ENCODE measurements around the gene COX6B1. TPM values are rescaled to one million over a fixed set of nuclear protein-coding genes. Genes with fewer than 3 reads are reported as not detected.

Gene COX6B1
- total RNA-seq, 1 donor, result 165 TPM

DNA sequence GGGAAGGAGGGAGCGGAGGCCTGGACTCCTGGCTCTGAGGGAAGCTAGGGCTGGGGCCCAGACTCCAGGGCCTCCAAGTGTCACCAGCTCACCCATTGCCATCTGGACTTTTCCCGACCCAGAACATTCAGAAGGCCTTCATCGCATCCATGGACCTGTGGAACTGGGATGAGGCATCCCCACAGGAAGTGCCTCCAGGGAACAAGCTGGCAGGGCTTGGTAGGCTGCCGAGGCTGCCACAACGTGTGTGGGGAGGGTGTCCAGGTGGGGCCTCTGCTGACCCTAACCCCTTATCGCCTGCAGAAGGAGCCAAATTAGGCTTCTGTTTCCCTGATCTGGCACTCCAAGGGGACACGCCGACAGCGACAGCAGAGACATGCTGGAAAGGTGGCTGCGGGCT, 5.8 kb upstream of the COX6B1 start:
- TF ChIP-seq, protein P1, sequence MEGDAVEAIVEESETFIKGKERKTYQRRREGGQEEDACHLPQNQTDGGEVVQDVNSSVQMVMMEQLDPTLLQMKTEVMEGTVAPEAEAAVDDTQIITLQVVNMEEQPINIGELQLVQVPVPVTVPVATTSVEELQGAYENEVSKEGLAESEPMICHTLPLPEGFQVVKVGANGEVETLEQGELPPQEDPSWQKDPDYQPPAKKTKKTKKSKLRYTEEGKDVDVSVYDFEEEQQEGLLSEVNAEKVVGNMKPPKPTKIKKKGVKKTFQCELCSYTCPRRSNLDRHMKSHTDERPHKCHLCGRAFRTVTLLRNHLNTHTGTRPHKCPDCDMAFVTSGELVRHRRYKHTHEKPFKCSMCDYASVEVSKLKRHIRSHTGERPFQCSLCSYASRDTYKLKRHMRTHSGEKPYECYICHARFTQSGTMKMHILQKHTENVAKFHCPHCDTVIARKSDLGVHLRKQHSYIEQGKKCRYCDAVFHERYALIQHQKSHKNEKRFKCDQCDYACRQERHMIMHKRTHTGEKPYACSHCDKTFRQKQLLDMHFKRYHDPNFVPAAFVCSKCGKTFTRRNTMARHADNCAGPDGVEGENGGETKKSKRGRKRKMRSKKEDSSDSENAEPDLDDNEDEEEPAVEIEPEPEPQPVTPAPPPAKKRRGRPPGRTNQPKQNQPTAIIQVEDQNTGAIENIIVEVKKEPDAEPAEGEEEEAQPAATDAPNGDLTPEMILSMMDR (IDR thresholded peaks at IDR 0.05; ENCODE audit: insufficient read depth, low read depth, low read length), result no peak
- DNase-seq (ENCODE audit: low read depth), result no peak
- no peak overlapping the region for H3K4me3 ChIP-seq (ENCODE audit: low read depth, low read length)

DNA sequence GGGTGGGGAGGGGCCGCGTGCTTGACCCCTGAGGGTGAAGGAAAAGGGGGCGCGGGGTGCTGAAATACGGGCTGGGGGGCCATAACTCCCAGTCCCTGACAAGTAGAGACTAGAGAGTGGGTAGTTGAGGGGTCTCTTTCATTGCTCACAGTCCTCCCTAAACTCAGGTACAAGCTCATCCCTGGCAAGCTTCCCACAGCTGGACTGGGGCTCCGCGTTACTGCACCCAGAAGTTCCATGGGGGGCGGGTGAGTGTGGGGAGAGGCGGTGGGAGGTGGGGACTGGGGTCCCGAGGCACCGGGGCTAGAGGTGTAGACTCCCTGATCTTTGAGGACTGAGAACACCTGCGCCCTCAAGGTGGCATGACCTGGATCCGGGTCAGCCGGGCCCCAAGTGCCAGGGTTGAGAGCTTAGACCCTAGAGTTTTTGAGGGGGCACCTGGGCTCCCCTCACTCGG, 5.3 kb upstream of the COX6B1 start:
- H3K4me3 ChIP-seq (ENCODE audit: low read depth, low read length), result peak overlapping the region; percentile 68
- TF ChIP-seq, protein P1 (IDR thresholded peaks at IDR 0.05; ENCODE audit: insufficient read depth, low read depth, low read length), result no peak
- no peak for DNase-seq (ENCODE audit: low read depth)

DNA sequence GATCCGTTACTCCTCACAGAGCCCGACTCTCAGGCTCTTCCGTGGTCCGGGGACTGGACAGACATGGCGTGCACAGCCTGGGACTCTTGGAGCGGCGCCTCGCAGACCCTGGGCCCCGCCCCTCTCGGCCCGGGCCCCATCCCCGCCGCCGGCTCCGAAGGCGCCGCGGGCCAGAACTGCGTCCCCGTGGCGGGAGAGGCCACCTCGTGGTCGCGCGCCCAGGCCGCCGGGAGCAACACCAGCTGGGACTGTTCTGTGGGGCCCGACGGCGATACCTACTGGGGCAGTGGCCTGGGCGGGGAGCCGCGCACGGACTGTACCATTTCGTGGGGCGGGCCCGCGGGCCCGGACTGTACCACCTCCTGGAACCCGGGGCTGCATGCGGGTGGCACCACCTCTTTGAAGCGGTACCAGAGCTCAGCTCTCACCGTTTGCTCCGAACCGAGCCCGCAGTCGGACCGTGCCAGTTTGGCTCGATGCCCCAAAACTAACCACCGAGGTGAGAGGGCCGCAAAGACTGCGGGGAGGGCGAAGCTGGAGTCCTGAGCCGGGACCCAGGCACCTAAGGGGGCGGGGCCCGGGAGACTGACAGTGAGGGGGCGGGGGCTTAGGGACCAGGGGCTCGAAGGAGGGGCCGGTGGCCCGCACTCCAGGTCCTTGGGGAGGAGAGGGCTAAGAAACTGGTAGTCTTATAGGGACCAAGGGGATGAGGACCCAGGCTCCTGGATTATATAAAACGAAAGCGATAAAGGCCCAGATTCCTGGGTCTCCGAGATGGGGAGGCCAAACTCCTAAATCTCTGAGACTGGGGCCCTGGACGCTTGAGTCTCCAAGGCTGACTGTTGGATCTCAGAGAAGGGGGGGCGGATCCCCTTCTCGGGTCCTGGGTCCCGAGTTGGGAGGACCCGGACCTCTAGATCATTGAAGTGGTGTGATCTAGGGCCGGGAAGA, 4.6 kb upstream of the COX6B1 start:
- DNase-seq (ENCODE audit: low read depth), result peak; percentile 79
- TF ChIP-seq, protein P1 (IDR thresholded peaks at IDR 0.05; ENCODE audit: insufficient read depth, low read depth, low read length), result no peak
- H3K4me3 ChIP-seq (ENCODE audit: low read depth, low read length), result peak overlapping the region; percentile 68

DNA sequence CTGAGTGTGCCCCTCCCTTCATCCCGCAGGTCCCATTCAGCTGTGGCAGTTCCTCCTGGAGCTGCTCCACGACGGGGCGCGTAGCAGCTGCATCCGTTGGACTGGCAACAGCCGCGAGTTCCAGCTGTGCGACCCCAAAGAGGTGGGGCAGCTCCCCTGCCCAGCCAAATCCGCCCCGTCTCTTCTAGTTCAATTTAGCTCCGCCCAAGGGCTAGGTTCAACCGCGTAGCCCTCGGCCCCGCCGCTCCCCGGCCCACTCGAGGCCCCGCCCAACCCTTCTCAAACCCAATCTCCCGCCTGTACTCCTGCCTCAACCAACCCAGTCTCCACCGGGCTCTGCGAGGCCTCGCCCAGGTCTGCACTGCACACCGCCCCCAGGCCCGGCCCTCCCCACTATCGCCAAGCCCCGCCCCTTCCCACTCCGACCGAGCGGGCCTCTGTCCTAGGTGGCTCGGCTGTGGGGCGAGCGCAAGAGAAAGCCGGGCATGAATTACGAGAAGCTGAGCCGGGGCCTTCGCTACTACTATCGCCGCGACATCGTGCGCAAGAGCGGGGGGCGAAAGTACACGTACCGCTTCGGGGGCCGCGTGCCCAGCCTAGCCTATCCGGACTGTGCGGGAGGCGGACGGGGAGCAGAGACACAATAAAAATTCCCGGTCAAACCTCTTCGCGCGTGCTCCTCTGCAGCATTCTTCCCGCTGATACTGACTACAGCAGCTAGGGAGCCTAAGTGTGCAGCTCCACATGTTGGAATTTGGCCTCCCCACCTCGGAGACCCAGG, 3.7 kb upstream of the COX6B1 start:
- peak; percentile 95 for DNase-seq (ENCODE audit: low read depth)
- TF ChIP-seq, protein P1 (IDR thresholded peaks at IDR 0.05; ENCODE audit: insufficient read depth, low read depth, low read length), result no peak
- H3K4me3 ChIP-seq (ENCODE audit: low read depth, low read length), result peak overlapping the region; percentile 68

DNA sequence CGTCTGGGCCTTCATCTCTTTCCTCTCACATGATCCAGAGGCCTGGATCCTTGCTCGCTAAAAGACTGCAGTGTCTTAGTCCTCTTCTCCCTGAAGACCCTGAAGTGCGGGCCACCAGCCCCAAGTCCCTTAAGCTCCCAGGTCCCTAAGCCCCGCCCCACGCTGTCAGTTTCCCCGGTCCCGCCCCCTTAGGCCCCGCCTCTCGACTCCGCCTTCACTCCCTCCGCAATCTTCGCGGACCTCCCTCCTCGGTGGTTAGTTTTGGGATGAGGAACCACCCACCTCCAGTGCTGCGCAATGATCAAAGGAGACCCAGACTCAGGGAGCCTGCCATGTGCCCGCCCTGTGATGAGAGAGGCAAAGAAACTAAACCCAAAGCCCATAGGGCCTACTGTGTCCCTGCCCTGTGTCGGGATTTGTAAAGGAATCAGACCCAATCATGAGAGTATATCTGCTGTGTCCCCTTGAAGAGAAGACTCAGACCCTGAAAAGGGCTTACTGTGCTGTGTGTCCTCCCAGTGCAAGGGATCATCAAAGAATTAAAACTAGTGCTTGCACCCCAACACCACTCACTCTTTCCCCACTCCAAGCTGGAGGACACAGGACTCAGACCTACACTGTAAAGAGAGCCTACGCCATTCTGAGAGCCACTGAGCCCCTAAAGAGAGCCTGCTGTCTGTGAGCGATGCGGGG, 3.0 kb upstream of the COX6B1 start:
- H3K4me3 ChIP-seq (ENCODE audit: low read depth, low read length), result peak overlapping the region; percentile 68
- TF ChIP-seq, protein P1 (IDR thresholded peaks at IDR 0.05; ENCODE audit: insufficient read depth, low read depth, low read length), result no peak
- DNase-seq (ENCODE audit: low read depth), result peak; percentile 63
